ENCODE data around the gene RAPGEF4.
"Not testable (repeated sequence)": the region's sequence is repeated elsewhere in the genome, so short reads cannot be mapped to it uniquely, and the experiment has no call there.

RAPGEF4 gene

GRCh38 chr2:172775319-172775718, 39.7 kb downstream of the RAPGEF4 start:
- no peak for DNase-seq

GRCh38 chr2:172777431-172777830, 41.8 kb downstream of the RAPGEF4 start:
- no peak for DNase-seq

GRCh38 chr2:172782506-172783164, 47.0 kb downstream of the RAPGEF4 start:
- no peak for DNase-seq

GRCh38 chr2:172783165-172783898, 47.7 kb downstream of the RAPGEF4 start:
- no peak for DNase-seq

GRCh38 chr2:172788871-172789270, 53.2 kb downstream of the RAPGEF4 start:
- DNase-seq, result no peak

- no peak for DNase-seq
Measured at GRCh38 chr2:172790404-172790803, 54.8 kb downstream of the RAPGEF4 start.

GRCh38 chr2:172791953-172792352, 56.3 kb downstream of the RAPGEF4 start:
- DNase-seq, result no peak

- no peak for DNase-seq
Measured at GRCh38 chr2:172792711-172793110, 57.1 kb downstream of the RAPGEF4 start.

- not testable (repeated sequence) for DNase-seq
Measured at GRCh38 chr2:172803308-172803707, 67.7 kb downstream of the RAPGEF4 start.

GRCh38 chr2:172804423-172804822, 68.8 kb downstream of the RAPGEF4 start:
- DNase-seq, result no peak

- no peak for DNase-seq
Measured at GRCh38 chr2:172806493-172806892, 70.8 kb downstream of the RAPGEF4 start.

GRCh38 chr2:172806996-172807395, 71.4 kb downstream of the RAPGEF4 start:
- no peak for DNase-seq

GRCh38 chr2:172808156-172808555, 72.5 kb downstream of the RAPGEF4 start:
- no peak for DNase-seq

GRCh38 chr2:172811027-172811426, 75.4 kb downstream of the RAPGEF4 start:
- DNase-seq, result no peak

GRCh38 chr2:172812158-172812744, 76.6 kb downstream of the RAPGEF4 start:
- no peak for DNase-seq

GRCh38 chr2:172813314-172813888, 77.8 kb downstream of the RAPGEF4 start:
- no peak for DNase-seq

- DNase-seq, result no peak
Measured at GRCh38 chr2:172817411-172817810, 81.8 kb downstream of the RAPGEF4 start.

GRCh38 chr2:172819943-172820342, 84.3 kb downstream of the RAPGEF4 start:
- DNase-seq, result no peak

GRCh38 chr2:172821370-172822338, 86.0 kb downstream of the RAPGEF4 start:
- no peak for DNase-seq

GRCh38 chr2:172822585-172822984, 86.9 kb downstream of the RAPGEF4 start:
- no peak for DNase-seq

- no peak for DNase-seq
Measured at GRCh38 chr2:172823261-172823850, 87.7 kb downstream of the RAPGEF4 start.

- DNase-seq, result no peak
Measured at GRCh38 chr2:172826522-172826921, 90.9 kb downstream of the RAPGEF4 start.

All from stimulated activated CD4-positive, alpha-beta T cell treated with anti-CD3 and anti-CD28 coated beads, Interleukin-4, amount 100 ng/mL, for 24 hours (primary cell).